ENCODE data around the gene KCNH3. TPM values are rescaled to one million over a fixed set of nuclear protein-coding genes. Genes with fewer than 3 reads are reported as not detected.

KCNH3 gene
- total and polyA plus RNA-seq, 2 of the 13 experiments (the other 11 are each of a cell fraction or from before 2014, with no cell fraction given), result 0.01 to 0.07 TPM

DNA sequence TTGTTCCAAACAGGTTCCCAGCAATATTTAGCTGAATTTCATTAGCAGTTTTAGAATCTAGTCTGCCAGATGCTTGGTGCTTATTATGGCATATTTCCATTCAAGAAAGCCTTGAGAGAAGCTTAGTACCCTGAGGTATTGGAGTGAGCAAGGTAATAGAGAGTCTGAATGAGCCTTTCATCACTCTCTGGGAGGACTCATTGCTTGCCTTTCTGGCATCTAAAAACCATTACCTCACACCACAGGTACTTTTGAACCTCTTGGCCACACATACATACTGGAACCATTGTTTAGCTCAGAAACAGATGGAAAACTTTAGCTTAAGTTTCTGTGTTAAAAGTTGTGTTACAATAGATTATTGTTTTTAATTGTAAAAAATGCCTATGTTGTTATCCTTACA lies 27.4 kb upstream of the KCNH3 start (continued):
- TF ChIP-seq XRCC5 (optimal IDR thresholded peaks at IDR 0.05; ENCODE audit: low read length) (no peak), FOSL2 (CRISPR knock-in tag; IDR thresholded peaks at IDR 0.05) (no peak), SOX13 (IDR thresholded peaks at IDR 0.05) (no peak), SOX13 (CRISPR knock-in tag; conservative IDR thresholded peaks at IDR 0.05 in 1 of 2, IDR thresholded peaks at IDR 0.05 in 1 of 2) (peak in 1 of 2 experiments; percentile 54; a peak in 1 of 4 replicates), ZNF230 (CRISPR knock-in tag; IDR thresholded peaks at IDR 0.05) (no peak), CEBPG (CRISPR knock-in tag; IDR thresholded peaks at IDR 0.05) (peak; percentile 16; the same call in 1 of the 2 replicates), NCOA5 (CRISPR knock-in tag; IDR thresholded peaks at IDR 0.05) (no peak), ZNF263 (CRISPR knock-in tag; IDR thresholded peaks at IDR 0.05) (peak; percentile 61; the same call in 1 of the 2 replicates), TBP (CRISPR knock-in tag; IDR thresholded peaks at IDR 0.05) (no peak), IRX3 (CRISPR knock-in tag; IDR thresholded peaks at IDR 0.05; ENCODE audit: borderline replicate concordance, low read depth) (no peak), PAX8 (CRISPR knock-in tag; IDR thresholded peaks at IDR 0.05; ENCODE audit: borderline replicate concordance) (no peak)
- TF ChIP-seq, protein P1, sequence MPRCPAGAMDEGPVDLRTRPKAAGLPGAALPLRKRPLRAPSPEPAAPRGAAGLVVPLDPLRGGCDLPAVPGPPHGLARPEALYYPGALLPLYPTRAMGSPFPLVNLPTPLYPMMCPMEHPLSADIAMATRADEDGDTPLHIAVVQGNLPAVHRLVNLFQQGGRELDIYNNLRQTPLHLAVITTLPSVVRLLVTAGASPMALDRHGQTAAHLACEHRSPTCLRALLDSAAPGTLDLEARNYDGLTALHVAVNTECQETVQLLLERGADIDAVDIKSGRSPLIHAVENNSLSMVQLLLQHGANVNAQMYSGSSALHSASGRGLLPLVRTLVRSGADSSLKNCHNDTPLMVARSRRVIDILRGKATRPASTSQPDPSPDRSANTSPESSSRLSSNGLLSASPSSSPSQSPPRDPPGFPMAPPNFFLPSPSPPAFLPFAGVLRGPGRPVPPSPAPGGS (CRISPR knock-in tag; IDR thresholded peaks at IDR 0.05), result no peak
- TF ChIP-seq, protein P2, sequence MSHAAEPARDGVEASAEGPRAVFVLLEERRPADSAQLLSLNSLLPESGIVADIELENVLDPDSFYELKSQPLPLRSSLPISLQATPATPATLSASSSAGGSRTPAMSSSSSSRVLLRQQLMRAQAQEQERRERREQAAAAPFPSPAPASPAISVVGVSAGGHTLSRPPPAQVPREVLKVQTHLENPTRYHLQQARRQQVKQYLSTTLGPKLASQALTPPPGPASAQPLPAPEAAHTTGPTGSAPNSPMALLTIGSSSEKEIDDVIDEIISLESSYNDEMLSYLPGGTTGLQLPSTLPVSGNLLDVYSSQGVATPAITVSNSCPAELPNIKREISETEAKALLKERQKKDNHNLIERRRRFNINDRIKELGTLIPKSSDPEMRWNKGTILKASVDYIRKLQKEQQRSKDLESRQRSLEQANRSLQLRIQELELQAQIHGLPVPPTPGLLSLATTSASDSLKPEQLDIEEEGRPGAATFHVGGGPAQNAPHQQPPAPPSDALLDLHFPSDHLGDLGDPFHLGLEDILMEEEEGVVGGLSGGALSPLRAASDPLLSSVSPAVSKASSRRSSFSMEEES (CRISPR knock-in tag; IDR thresholded peaks at IDR 0.05), result no peak
- TF ChIP-seq, protein P3, sequence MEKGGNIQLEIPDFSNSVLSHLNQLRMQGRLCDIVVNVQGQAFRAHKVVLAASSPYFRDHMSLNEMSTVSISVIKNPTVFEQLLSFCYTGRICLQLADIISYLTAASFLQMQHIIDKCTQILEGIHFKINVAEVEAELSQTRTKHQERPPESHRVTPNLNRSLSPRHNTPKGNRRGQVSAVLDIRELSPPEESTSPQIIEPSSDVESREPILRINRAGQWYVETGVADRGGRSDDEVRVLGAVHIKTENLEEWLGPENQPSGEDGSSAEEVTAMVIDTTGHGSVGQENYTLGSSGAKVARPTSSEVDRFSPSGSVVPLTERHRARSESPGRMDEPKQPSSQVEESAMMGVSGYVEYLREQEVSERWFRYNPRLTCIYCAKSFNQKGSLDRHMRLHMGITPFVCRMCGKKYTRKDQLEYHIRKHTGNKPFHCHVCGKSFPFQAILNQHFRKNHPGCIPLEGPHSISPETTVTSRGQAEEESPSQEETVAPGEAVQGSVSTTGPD (CRISPR knock-in tag; IDR thresholded peaks at IDR 0.05), result no peak
- TF ChIP-seq, protein P4, sequence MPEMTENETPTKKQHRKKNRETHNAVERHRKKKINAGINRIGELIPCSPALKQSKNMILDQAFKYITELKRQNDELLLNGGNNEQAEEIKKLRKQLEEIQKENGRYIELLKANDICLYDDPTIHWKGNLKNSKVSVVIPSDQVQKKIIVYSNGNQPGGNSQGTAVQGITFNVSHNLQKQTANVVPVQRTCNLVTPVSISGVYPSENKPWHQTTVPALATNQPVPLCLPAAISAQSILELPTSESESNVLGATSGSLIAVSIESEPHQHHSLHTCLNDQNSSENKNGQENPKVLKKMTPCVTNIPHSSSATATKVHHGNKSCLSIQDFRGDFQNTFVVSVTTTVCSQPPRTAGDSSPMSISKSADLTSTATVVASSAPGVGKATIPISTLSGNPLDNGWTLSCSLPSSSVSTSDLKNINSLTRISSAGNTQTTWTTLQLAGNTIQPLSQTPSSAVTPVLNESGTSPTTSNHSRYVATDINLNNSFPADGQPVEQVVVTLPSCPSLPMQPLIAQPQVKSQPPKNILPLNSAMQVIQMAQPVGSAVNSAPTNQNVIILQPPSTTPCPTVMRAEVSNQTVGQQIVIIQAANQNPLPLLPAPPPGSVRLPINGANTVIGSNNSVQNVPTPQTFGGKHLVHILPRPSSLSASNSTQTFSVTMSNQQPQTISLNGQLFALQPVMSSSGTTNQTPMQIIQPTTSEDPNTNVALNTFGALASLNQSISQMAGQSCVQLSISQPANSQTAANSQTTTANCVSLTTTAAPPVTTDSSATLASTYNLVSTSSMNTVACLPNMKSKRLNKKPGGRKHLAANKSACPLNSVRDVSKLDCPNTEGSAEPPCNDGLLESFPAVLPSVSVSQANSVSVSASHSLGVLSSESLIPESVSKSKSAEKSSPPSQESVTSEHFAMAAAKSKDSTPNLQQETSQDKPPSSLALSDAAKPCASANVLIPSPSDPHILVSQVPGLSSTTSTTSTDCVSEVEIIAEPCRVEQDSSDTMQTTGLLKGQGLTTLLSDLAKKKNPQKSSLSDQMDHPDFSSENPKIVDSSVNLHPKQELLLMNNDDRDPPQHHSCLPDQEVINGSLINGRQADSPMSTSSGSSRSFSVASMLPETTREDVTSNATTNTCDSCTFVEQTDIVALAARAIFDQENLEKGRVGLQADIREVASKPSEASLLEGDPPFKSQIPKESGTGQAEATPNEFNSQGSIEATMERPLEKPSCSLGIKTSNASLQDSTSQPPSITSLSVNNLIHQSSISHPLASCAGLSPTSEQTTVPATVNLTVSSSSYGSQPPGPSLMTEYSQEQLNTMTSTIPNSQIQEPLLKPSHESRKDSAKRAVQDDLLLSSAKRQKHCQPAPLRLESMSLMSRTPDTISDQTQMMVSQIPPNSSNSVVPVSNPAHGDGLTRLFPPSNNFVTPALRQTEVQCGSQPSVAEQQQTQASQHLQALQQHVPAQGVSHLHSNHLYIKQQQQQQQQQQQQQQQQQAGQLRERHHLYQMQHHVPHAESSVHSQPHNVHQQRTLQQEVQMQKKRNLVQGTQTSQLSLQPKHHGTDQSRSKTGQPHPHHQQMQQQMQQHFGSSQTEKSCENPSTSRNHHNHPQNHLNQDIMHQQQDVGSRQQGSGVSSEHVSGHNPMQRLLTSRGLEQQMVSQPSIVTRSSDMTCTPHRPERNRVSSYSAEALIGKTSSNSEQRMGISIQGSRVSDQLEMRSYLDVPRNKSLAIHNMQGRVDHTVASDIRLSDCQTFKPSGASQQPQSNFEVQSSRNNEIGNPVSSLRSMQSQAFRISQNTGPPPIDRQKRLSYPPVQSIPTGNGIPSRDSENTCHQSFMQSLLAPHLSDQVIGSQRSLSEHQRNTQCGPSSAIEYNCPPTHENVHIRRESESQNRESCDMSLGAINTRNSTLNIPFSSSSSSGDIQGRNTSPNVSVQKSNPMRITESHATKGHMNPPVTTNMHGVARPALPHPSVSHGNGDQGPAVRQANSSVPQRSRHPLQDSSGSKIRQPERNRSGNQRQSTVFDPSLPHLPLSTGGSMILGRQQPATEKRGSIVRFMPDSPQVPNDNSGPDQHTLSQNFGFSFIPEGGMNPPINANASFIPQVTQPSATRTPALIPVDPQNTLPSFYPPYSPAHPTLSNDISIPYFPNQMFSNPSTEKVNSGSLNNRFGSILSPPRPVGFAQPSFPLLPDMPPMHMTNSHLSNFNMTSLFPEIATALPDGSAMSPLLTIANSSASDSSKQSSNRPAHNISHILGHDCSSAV (CRISPR knock-in tag; IDR thresholded peaks at IDR 0.05; ENCODE audit: borderline replicate concordance), result no peak
- TF ChIP-seq, protein P5, sequence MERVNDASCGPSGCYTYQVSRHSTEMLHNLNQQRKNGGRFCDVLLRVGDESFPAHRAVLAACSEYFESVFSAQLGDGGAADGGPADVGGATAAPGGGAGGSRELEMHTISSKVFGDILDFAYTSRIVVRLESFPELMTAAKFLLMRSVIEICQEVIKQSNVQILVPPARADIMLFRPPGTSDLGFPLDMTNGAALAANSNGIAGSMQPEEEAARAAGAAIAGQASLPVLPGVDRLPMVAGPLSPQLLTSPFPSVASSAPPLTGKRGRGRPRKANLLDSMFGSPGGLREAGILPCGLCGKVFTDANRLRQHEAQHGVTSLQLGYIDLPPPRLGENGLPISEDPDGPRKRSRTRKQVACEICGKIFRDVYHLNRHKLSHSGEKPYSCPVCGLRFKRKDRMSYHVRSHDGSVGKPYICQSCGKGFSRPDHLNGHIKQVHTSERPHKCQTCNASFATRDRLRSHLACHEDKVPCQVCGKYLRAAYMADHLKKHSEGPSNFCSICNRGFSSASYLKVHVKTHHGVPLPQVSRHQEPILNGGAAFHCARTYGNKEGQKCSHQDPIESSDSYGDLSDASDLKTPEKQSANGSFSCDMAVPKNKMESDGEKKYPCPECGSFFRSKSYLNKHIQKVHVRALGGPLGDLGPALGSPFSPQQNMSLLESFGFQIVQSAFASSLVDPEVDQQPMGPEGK (CRISPR knock-in tag; IDR thresholded peaks at IDR 0.05), result no peak

Measured in HepG2 (cell line).